GM12873 (cell line): ENCODE data around the gene NSD1.

Experiments used
- CTCF ChIP-seq: IDR thresholded peaks from 2 replicates; pipeline ENCODE4 v1.5.1; 2012; ENCODE audit warnings: low read depth, mild to moderate bottlenecking, moderate library complexity, low read length, control low read depth; ENCODE audit not compliant: insufficient read depth; ENCODE audit errors: missing control alignments

NSD1 gene

GRCh38 chr5:177094224-177095087 lies 39.1 kb upstream of the NSD1 start:
- no peak for TF ChIP-seq CTCF

GRCh38 chr5:177095088-177095669 lies 38.4 kb upstream of the NSD1 start:
- TF ChIP-seq CTCF: no peak

- TF ChIP-seq CTCF: no peak
These were observed 37.2 kb upstream of the NSD1 start for GRCh38 chr5:177096162-177097015.

GRCh38 chr5:177097016-177097985 lies 36.3 kb upstream of the NSD1 start:
- no peak for TF ChIP-seq CTCF

- no peak for TF ChIP-seq CTCF
These were observed 35.5 kb upstream of the NSD1 start for GRCh38 chr5:177098120-177098469.

GRCh38 chr5:177098470-177099141 lies 35.0 kb upstream of the NSD1 start:
- no peak for TF ChIP-seq CTCF
